Prostate gland (tissue), 2 donors: ENCODE results near the gene NIT2. TPM values are rescaled to one million over a fixed set of nuclear protein-coding genes. Genes with fewer than 3 reads are reported as not detected.
"Not testable (repeated sequence)": the region's sequence is repeated elsewhere in the genome, so short reads cannot be mapped to it uniquely, and the experiment has no call there.

Experiments
- DNase-seq: peaks from one replicate; pipeline ENCODE4 v3.0.0-alpha.2; 2019; ENCODE audit warnings: low spot score
- H3K27ac ChIP-seq, 2 donors: fragments of 200-600 bp; sonication (generic); 2 replicates each; pipeline ENCODE4 v1.5.1; 2017 to 2019
- H3K27me3 ChIP-seq: fragments of 200-600 bp; sonication (generic); replicated peaks from 2 replicates; pipeline ENCODE4 v1.5.1; 2019; ENCODE audit not compliant: insufficient read depth
- H3K36me3 ChIP-seq, 2 donors: fragments of 200-600 bp; sonication (generic); 1 replicate in 1 of 2; 2 replicates in 1 of 2; pipeline versions ENCODE4 v1.5.1 to v1.8.1; 2017 to 2019
- H3K4me1 ChIP-seq: fragments of 200-600 bp; sonication (generic); replicated peaks from 2 replicates; pipeline ENCODE4 v1.5.1; 2019
- H3K4me3 ChIP-seq, 2 donors: fragments of 200-600 bp; sonication (generic); 2 replicates each; pipeline ENCODE4 v1.5.1; 2017 to 2019
- H3K9me3 ChIP-seq: fragments of 200-600 bp; sonication (generic); 2 replicates; pipeline ENCODE4 v1.5.1; 2017
- CTCF ChIP-seq, 4 experiments: fragments of 200-600 bp in 2 of 4; fragments of 450-650 bp in 2 of 4; sonication (generic) in 2 of 4; IDR thresholded peaks; 1 replicate in 3 of 4; 2 replicates in 1 of 4; pipeline ENCODE4 v1.5.1; 2016 to 2019; ENCODE audit warnings: antibody characterized with exemption in 4 of 4, mild to moderate bottlenecking in 2 of 4, moderate library complexity in 2 of 4
- POLR2A ChIP-seq: fragments of 450-650 bp; IDR thresholded peaks from one replicate; pipeline ENCODE4 v1.6.1; 2016; ENCODE audit warnings: antibody characterized with exemption, mild to moderate bottlenecking
- POLR2AphosphoS5 ChIP-seq: sonication (generic); formaldehyde crosslinking; IDR thresholded peaks from one replicate; pipeline ENCODE4 v1.6.1; 2017; ENCODE audit warnings: antibody characterized with exemption
- WGBS: methylation state at CpG from one replicate; pipeline ENCODE4 v1.1.5; 2018; 5-methylcytosine and 5-hydroxymethylcytosine counted together
- intact Hi-C: fragments of 100-400 bp; cut with DNase I; formaldehyde crosslinking; loops from one replicate; pipeline ENCODE4 v1.14.2; 2022
- total RNA-seq, 2 donors: library from RNA; depleted of rRNA; stranded (reverse); fragments of >200 nt; gene quantifications; one replicate each; pipeline ENCODE4 v1.1.0, GENCODE V29; 2016

The NIT2 gene
- total RNA-seq, 2 donors from 2014 or later = 21.4 to 32.4 TPM

DNA sequence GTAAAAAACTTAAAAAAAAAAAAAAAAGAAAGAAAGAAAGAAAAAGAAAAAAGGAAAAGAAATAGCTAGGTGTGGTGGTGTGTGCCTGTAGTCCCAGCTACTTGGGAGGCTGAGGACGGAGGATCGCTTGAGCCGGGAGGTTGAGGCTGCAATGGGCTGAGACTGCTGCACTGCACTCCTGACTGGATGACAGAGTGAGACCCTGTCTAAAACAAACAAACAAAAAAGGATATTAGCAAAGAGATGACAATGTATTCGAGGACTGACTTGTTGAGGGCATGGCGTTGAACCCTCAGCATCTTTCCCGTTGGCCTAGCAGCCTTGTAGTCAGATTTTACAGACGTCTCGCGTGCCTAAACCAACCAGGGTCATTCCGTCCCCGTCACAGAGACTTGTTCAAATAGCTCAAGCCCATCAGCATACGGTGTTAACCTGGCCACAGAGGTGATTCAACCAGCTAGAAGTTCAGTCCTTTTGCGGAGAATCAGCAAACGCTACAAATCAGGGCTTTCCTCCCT lies 528 bp upstream of the NIT2 start:
- Histone ChIP-seq H3K4me3 (peak overlapping the region; percentile 61 to 77), H3K36me3 (no peaks in the 10 kb centered on the region), H3K9me3 (no peaks in the 10 kb centered on the region), H3K4me1 (no peaks in the 10 kb centered on the region), H3K27me3 (no peaks in the 10 kb centered on the region), H3K27ac (peak overlapping the region; percentile 79 to 82)
- WGBS = 39% methylated on average over 14 of the region's 14 CpGs
- DNase-seq = no peak
- no peak for TF ChIP-seq POLR2AphosphoS5
- TF ChIP-seq POLR2A = no peak
- TF ChIP-seq CTCF (IDR thresholded peaks at IDR 0.05) = no peak
- intact Hi-C loops = loop anchor here (10.0 kb wide), 1 partner anchor 71 kb away; the partner anchor contains the start of genes LNP1 and TOMM70

DNA sequence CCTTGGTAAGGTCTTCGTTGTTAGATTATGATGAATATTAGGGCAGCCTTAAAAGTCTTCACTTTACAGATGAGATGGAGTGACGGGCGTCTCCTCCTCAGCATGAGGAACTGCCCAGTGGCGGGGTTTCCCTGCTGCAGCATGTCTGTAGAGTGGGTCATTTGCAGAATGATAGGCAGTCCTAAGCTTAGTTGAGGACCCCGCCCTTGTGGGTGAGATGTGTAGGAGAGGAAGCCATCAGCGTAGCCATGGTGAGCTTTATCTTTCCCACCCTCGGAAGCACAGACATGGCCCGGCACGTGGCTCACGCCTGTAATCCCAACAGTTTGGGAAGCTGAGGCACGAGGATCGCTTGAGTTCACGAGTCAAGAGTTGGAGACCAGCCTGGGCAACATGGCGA lies 877 bp downstream of the NIT2 start:
- TF ChIP-seq CTCF (IDR thresholded peaks at IDR 0.05) = no peak
- TF ChIP-seq POLR2A = no peak
- no peaks in the 10 kb centered on the region for H3K27me3 ChIP-seq
- no peak for DNase-seq
- H3K4me3 ChIP-seq = peak overlapping the region; percentile 61 to 77
- no peaks in the 10 kb centered on the region for H3K4me1 ChIP-seq
- no peaks in the 10 kb centered on the region for H3K9me3 ChIP-seq
- 79% methylated on average over 14 of the region's 14 CpGs for WGBS
- no peaks in the 10 kb centered on the region for H3K36me3 ChIP-seq
- intact Hi-C loops = loop anchor here (10.0 kb wide), 1 partner anchor 69 kb away; the partner anchor contains the start of genes LNP1 and TOMM70
- H3K27ac ChIP-seq = peak overlapping the region in 1 of 2 donors; percentile 82

DNA sequence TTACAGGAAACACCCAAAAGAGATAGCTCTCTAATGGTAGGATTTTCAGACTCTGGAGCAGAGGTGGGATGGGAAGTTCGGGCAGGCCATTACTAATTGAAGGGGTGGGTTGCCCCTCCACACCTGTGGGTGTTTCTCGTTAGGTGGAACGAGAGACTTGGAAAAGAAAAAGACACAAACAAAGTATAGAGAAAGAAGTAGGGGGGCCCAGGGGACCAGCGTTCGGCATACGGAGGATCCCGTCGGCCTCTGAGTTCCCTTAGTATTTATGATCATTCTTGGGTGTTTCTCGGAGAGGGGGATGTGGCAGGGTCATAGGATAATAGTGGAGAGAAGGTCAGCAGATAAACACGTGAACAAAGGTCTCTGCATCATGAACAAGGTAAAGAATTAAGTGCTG lies 1.7 kb downstream of the NIT2 start:
- intact Hi-C loops = loop anchor here (10.0 kb wide), 1 partner anchor 69 kb away; the partner anchor contains the start of genes LNP1 and TOMM70
- not testable (repeated sequence) for H3K4me3 ChIP-seq, H3K9me3 ChIP-seq, H3K36me3 ChIP-seq, DNase-seq, H3K4me1 ChIP-seq, H3K27ac ChIP-seq, H3K27me3 ChIP-seq
- 94% methylated on average over 10 of the region's 10 CpGs for WGBS

- intact Hi-C loops = loop anchor here (10.0 kb wide), 1 partner anchor 66 kb away; the partner anchor contains the start of genes LNP1 and TOMM70
- Histone ChIP-seq H3K4me1 (no peaks in the 10 kb centered on the region), H3K27ac (no peak overlapping the region), H3K4me3 (no peak overlapping the region), H3K36me3 (no peaks in the 10 kb centered on the region), H3K9me3 (no peaks in the 10 kb centered on the region), H3K27me3 (no peaks in the 10 kb centered on the region)
- 84% methylated on average over 10 of the region's 10 CpGs for WGBS
- DNase-seq = no peak
- no peak for TF ChIP-seq POLR2AphosphoS5
- no peak for TF ChIP-seq POLR2A
- no peak for TF ChIP-seq CTCF (IDR thresholded peaks at IDR 0.05)
Measured at GRCh38 chr3:100338911-100339310, 4.4 kb downstream of the NIT2 start.

DNA sequence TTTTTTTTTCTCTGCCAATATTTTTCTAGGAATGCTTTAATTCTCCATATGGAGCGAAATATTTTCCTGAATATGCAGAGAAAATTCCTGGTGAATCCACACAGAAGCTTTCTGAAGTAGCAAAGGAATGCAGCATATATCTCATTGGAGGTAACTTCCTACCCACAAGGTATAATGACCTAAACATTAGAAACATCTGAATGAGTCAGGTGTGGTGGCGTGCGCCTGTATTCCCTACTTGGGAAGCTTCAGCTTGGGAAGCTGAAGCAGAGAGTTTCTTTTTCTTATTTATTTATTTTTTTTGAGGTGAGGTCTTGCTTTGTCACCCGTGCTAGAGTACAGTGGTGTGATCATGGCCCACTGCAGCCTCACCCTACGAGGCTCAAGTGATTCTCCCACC lies 5.2 kb downstream of the NIT2 start:
- no peaks in the 10 kb centered on the region for H3K36me3 ChIP-seq
- H3K4me1 ChIP-seq = no peaks in the 10 kb centered on the region
- H3K27me3 ChIP-seq = no peaks in the 10 kb centered on the region
- no peak for DNase-seq
- no peak overlapping the region for H3K27ac ChIP-seq
- intact Hi-C loops = loop anchor here (10.0 kb wide), 1 partner anchor 65 kb away; the partner anchor contains the start of genes LNP1 and TOMM70
- 96% methylated on average over 5 of the region's 5 CpGs for WGBS
- TF ChIP-seq POLR2AphosphoS5 = no peak
- no peak for TF ChIP-seq CTCF (IDR thresholded peaks at IDR 0.05)
- no peak for TF ChIP-seq POLR2A
- no peak overlapping the region for H3K4me3 ChIP-seq
- no peaks in the 10 kb centered on the region for H3K9me3 ChIP-seq
